ENCODE data around the gene CAMKK1. TPM values are rescaled to one million over a fixed set of nuclear protein-coding genes. Genes with fewer than 3 reads are reported as not detected.
"Not testable (repeated sequence)": the region's sequence is repeated elsewhere in the genome, so short reads cannot be mapped to it uniquely, and the experiment has no call there.

CAMKK1 gene
- total RNA-seq, 1 donor from 2014 or later: 0.35 TPM

- no peak for DNase-seq (ENCODE audit: low spot score)
- ATAC-seq: no peak
Observed at GRCh38 chr17:3848229-3848835, 44.5 kb downstream of the CAMKK1 start.

DNA sequence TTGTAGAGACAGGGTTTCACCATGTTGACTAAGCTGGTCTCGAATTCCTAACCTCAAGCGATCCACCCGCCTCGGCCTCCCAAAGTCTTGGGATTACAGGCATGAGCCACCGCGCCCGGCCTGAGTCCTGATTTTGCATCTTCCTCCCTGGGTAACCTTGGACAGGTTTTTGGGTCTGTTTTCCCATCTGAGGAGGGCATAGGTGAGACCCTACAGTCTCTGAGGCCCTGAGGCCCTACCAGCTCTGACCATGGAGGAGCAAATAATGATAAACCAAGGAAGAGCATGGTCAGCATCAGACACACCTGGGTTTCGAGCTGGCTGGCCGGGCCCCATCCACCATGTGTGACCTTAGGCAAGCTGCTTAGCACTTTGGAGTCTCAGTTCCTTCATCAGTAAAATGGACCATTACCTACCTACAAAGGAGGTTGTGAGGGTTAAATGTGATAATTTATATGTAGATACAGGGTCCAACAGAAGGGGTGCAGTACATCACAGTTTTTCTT, 45.6 kb downstream of the CAMKK1 start:
- ATAC-seq (no peak), DNase-seq (ENCODE audit: low spot score) (no peak)

GRCh38 chr17:3846437-3847164, 46.3 kb downstream of the CAMKK1 start:
- DNase-seq (ENCODE audit: low spot score) (no peak), ATAC-seq (no peak)

GRCh38 chr17:3845621-3846436, 47.0 kb downstream of the CAMKK1 start, which contains the start of gene NCBP3:
TSS of gene NCBP3 (minus strand) at chr17:3846246. CDS start at chr17:3846223, 23 bp downstream.
- DNase-seq (ENCODE audit: low spot score): peak; percentile 91
- ATAC-seq: peak; percentile 98

GRCh38 chr17:3845291-3845620, 47.6 kb downstream of the CAMKK1 start:
- DNase-seq (ENCODE audit: low spot score) (no peak), ATAC-seq (no peak)

DNA sequence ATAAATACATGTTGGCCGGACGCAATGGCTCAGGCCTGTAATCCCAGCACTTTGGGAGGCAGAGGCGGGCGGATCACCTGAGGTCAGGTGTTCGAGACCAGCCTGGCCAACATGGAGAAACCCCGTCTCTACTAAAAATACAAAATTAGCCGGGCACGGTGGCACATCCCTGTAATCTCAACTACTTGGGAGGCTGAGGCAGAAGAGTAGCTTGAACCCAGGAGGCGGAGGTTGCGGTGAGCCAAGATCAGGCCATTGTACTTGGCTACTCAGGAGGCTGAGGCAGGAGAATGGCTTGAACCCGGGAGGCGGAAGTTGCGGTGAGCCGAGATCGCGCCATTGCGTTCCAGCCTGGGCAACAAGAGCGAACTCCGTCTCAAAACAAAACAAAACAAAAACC, 48.3 kb downstream of the CAMKK1 start:
- not testable (repeated sequence) for ATAC-seq; DNase-seq (ENCODE audit: low spot score)

DNA sequence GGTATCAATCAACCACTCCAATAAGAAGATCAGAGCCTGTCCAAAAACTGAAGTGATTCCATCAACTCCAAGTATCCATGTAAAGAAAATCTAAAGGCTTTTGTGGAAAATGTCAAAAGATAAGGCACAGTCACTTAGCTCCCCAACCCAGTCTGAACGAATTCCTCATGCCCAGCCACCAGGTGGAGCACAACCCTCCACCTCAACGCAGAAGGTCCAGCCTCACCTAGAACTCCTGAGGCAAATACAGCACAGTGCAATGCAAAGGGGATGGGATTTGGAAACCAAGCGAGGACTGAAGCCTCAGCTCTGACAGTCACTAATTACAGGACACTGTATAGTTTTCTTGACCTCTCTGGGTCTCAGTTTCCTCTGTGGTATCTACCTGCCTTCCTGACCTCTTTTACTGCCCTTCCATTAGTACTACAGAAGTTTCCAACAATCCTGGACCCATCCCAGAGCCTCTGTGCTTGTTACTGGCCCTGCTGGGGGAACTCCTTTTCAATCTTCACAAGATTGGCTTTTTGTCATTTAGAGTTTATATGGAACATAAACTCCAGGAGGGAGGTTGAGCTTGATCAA, 48.8 kb downstream of the CAMKK1 start:
- ATAC-seq (peak; percentile 64), DNase-seq (ENCODE audit: low spot score) (no peak)

DNA sequence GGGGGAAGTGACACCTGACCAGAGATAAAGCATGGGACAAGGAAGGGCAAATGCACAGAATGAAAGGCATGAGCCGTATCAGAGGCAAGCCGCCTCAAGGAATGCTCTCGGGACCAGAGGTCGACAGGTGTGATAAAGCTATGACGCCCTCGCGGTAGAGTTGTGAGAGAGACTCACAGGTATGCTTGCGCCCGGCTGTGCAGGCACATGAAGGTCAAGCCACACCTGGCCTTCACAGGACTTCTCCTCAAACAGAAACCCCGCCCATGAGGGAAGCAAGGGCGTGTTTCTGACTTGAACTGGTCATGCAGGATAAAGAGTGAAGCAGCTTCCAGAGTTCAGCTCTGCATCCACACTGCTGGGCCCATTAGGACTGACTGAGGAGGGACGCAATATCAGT, 54.6 kb downstream of the CAMKK1 start:
- ATAC-seq (no peak), DNase-seq (ENCODE audit: low spot score) (no peak)

- DNase-seq (ENCODE audit: low spot score) (no peak), ATAC-seq (no peak)
Observed at GRCh38 chr17:3836551-3836950, 56.3 kb downstream of the CAMKK1 start.

DNA sequence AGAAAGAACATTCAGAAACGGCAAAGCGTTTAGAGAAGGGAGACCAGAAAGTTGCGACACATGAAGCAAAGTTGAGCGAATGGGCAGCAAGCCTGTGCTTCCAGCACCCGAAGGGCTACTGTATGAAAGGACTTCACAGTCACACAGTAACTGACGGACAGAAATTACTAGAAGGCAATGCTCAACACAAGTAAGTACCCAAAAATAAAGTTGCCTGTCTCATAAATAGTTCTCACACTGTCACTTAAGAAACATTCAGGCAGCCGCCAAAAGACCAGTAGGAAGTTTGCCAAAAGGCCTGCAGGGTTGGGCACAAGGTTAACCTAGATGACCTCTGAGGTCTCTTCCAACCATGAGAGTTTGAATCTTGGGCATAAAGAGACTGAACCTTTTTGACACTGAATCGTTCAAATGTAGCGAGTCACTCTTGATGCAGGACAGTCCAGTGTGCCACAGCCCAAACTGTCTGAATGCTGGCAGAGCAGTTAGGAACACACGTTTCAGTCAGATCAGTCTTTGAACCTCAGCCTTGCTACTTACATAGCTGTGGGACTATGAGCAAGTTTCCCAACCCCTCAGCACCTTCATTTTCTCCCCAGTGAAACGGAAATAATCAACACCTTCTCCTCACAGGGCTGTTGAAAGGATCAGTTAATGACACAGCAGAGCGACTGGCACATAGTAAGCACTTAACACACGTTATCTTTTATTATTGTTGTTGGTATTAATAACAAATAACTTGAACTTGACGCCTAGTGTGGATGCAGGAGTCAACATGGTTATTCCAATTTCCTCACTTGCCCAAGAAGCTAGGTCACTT, 57.2 kb downstream of the CAMKK1 start:
- ATAC-seq: peak; percentile 88
- DNase-seq (ENCODE audit: low spot score): no peak

GRCh38 chr17:3834811-3835210, 58.0 kb downstream of the CAMKK1 start:
- ATAC-seq (no peak), DNase-seq (ENCODE audit: low spot score) (no peak)

- ATAC-seq (no peak), DNase-seq (ENCODE audit: low spot score) (no peak)
Observed at GRCh38 chr17:3828852-3829232, 64.0 kb downstream of the CAMKK1 start.

- ATAC-seq: no peak
- DNase-seq (ENCODE audit: low spot score): no peak
Observed at GRCh38 chr17:3828151-3828851, 64.6 kb downstream of the CAMKK1 start.

GRCh38 chr17:3827124-3827773, 65.6 kb downstream of the CAMKK1 start:
- peak; percentile 91 for ATAC-seq
- no peak for DNase-seq (ENCODE audit: low spot score)

GRCh38 chr17:3826191-3826590, 66.7 kb downstream of the CAMKK1 start:
- DNase-seq (ENCODE audit: low spot score) (no peak), ATAC-seq (no peak)

DNA sequence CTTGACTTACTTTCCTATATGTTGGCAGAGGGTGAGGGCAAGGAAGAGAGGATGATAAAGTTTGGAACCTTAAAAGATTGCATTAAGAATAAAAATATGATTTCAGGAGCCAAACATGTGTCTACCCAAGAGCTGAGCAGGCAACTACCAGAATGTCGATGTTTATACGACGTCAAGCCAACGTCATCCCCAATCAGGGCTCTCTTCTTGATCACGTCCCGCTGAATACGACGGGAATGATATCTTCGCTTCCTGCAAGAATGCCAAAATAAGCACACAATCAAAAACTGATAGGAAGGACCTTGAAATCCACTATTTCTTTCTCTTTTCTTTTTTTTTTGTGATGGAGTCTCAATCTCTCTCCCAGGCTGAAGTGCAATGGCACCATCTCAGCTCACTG, 71.8 kb downstream of the CAMKK1 start:
- ATAC-seq: no peak
- DNase-seq (ENCODE audit: low spot score): no peak

DNA sequence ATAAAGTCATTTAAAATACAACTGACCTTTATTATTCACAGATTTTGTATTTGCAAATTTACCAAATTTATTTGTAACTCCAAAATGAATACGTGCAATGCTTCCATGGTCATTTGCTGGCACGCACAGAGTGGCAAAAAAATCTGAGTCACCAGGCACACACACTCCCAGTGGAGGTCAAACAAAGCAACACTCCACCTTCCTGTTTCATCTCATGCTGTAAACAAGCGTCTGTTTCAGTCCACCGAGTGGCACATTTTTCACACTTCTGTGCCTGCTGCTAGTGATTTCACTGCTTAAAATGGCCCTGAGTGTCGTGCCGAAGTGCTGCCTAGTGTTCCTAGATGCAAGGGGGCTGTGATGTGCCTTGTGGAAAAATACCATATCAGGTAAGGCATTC, 74.1 kb downstream of the CAMKK1 start:
- DNase-seq (ENCODE audit: low spot score) (no peak), ATAC-seq (no peak)

DNA sequence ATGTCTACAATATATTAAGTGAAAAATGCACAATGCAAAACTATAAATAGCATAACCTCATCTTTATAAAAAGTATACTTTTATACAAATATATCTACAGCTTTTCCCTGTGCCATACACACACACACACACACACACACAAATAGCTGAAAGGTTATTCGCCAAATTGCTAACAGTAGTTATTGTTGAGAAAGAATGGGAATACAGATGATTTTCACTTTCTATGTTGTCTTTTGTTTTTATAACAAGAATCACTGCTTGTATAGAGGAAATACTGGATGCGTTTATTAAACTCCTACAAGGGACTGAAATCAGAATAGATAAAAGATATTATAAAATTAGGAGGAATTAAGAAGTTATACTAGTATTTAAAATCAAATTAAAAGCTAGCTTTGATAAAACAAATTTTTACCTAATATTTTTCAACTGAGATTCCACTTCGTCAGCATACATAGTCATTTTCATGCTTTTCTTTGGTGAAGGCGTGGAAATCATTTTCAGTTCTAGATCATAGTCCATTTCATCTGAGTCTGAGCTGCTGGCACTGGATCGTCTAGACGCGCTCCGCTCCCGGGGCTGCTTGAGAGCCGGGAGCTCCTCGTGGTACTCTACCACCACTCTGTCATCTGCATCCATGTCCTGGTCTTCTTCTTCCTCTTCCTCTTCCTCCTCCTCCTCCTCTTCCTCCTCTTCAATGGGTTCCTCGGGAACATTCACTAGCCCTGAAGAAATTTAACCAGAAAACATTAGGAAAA, 74.8 kb downstream of the CAMKK1 start:
- DNase-seq (ENCODE audit: low spot score) (no peak), ATAC-seq (no peak)

DNA sequence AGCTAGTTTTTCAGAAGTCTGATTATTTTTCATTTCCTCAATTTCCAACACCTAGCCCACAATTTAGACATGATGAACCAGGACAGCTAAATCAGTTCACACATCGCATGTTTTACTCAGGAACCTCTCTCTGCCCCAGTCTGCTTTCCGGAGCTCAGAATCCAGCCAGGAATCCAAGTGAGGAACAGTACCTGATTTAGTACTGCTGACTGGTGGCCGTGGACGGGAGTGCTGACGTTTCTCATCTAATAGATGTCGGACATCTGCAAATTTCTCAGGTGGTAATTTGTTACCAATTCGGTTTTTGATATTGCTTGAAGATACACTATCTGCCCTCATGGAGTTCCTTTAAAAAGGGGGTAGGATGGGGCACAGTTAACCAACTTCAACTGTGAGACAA, 76.9 kb downstream of the CAMKK1 start:
- peak; percentile 47 for ATAC-seq
- DNase-seq (ENCODE audit: low spot score): no peak

Data from left lobe of liver (tissue), 2 donors.